Caki2 (cell line): ENCODE data around the gene ANO1. TPM values are rescaled to one million over a fixed set of nuclear protein-coding genes. Genes with fewer than 3 reads are reported as not detected.
"Not testable (repeated sequence)": the region's sequence is repeated elsewhere in the genome, so short reads cannot be mapped to it uniquely, and the experiment has no call there.

Source experiments
- DNase-seq: peaks from one replicate; pipeline ENCODE4 v3.0.0-alpha.2; 2015; ENCODE audit warnings: low read depth
- in situ Hi-C: cut with HindIII; loops from 2 replicates; pipeline ENCODE4 v1.10.0; 2016; ENCODE audit warnings: low sequenced_read_pairs, low pct_unique_long_range_greater_than_20kb, mixed read lengths
- total RNA-seq: library from RNA; depleted of rRNA; stranded (reverse); fragments of >200 nt; shearing (Covaris generic); gene quantifications from 2 replicates; pipeline ENCODE4 v1.2.3, GENCODE V29; 2014; ENCODE audit warnings: low replicate concordance

Gene ANO1
- total RNA-seq, 1 experiment from 2014 or later = not detected

DNA sequence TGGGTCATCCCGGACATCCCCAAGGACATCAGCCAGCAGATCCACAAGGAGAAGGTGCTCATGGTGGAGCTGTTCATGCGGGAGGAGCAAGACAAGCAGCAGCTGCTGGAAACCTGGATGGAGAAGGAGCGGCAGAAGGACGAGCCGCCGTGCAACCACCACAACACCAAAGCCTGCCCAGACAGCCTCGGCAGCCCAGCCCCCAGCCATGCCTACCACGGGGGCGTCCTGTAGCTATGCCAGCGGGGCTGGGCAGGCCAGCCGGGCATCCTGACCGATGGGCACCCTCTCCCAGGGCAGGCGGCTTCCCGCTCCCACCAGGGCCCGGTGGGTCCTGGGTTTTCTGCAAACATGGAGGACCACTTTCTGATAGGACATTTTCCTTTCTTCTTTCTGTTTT lies 109.7 kb downstream of the ANO1 start:
- no peak for DNase-seq
- in situ Hi-C loops = no loop called here

DNA sequence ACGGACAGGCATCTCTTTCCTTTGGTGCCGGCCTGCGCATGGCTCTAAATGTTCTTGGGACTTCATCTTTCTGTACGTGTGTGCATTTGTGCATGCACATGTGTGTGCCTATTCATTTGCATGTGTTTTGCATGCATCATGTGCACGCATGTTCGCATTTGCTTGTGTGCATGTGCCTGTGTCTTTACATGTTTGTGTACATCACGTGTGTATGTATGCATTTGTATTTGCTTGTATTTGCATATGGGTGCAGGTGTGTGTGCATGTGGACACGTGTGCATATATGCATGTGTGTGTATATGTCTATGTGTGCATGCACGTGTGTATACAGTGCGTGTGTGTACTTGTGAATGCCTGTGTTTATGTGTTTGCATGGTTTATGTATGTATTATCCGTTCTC lies 111.5 kb downstream of the ANO1 start:
- DNase-seq = no peak
- in situ Hi-C loops = no loop called here

DNA sequence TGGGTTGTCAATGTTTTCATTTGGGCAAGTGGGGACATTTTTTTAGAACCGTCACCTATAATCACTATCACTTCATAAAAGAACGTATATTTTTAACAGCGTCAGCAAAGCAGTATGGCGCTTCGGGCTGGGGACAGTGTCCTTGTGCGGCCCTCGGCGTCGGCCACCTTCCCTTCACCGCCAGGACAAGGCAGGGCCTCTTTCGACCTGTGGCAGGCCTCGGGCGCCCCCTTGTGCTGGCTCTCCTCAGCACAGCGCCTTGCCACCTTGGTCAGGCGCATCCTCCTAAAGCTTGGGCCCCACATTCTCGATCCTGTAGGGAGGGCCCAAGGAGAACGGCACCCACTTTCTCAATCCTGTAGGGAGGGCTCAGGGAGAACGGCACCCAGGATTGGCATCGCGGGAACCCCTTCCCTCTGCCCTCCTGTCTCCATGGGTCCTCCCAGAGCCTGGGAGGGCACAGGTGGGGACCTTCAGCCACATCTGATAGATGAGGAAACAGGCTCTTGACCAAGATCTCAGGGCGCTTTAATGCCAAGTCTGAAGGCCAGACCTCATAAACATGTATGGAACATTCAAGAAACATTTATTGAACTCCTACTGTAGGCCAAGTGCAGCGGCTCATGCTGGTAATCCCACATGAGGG lies 113.5 kb downstream of the ANO1 start:
- in situ Hi-C loops = no loop called here
- DNase-seq = no peak

DNA sequence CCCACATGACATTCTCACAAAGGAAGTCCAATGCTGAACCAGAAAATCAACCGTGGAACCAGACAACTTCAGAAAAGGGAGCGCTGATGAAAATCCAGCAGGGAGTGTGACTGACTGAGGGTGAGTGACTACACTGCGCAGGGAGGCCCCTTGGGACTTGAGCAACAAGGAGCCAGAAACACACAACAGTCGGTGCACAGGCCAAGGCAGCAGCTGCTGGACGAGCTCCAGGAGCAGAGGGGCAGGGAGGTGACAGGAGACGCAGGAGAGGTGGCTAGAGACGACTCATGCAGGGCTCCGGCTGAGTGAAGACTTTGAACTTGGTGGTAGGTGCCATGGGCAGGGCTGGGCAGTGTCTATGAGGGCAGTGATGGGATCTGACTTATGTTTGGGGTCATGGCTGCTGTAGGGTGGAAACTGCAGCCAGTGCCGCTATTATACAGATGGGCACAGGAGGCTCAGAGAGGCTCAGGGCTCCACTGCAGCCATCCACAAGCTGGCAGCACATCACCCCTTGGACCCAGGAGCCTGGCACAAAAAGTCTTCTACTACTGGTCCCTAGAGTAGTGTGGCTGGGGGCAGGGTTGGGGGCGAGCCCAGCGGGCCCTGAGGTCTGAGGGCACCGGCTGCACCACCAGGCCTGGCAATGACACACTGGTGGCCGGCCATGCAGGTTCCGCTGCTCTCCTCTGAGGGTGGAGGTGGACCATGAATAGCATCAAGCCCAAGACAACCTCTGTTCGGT lies 114.7 kb downstream of the ANO1 start:
- in situ Hi-C loops = no loop called here
- no peak for DNase-seq

DNA sequence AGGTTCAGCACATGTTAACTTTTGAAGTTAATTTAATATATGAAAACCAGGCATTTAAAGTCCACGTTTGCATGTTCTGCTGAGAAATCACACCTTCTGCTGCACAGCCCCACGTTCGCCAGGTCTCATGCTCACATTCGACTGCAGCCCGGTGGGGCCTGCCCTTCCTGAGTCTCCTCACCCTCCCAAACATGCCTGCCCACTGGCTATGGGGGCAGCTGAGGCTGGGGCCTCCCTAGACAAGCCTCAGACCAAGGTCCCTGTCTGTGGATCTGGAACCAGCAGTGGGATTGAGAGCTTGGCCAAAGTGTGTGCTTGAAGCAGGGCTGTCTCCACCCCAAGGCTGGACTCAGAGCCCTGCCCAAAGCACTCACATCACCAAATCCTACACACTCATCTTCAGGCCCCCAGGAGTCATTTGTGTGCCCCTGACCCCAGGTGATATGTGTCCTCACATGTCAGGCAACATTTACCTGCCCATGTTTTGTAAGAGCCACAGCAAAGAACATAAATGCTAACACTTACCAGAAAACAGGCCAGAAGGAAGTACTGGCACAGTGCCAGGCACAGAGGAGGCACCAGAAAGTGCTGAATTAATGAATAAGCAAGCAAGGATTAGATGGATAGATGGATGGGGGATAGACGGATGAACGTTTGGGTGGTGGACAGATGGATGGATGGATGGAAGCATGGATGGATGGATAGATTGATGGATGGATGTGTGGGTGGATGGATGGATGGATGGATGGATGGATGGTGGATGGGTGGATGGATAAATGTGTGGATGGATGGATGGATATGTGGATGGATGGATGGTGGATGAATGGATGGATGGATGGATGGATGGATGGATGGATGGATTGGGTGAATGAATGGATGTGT lies 115.5 kb downstream of the ANO1 start:
- in situ Hi-C loops = no loop called here
- no peak for DNase-seq

DNA sequence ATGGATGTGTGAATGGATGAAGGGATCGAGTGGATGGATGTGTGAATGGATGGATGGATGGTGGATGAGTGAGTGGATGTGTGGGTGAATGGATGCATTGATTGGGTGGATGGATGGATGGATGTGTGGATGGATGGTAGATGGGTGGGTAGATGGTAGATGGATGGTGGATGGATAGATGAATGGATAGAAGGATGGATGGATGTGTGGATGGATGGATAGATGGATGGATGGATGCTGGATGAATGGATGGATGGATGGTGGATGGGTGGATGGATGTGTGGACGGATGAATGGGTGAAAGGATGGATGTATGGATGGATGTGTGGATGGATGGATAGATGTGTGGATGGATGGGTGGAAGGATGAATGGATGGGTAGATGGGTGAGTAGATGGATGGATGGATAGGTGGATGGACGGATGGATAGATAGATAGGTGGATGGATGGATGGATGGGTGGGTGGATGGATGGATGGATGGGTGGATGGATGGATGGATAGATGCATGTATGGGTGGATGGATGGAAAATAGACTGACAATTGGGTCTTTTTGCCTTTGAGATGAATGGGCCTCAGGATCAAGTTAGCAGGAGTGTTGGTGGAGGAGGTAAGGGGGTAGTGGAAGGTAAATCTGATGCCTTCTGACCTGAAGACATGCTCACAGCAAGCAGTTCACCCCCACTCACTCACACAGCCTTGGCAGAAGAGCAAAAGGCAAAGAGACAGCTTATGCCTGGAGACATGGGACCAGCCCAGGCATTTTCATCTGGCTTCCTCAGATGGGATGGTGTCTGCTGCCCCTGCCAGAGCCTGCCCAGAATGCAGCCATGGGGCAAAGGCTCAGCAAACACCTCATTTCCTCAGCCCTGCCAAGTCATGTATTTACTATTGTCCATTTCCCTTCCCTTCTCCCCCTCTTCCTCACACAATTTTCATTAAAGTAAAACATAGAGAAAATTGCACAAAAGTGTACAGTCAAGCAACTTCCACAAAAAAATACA lies 117.0 kb downstream of the ANO1 start:
- in situ Hi-C loops = no loop called here
- DNase-seq = no peak

DNA sequence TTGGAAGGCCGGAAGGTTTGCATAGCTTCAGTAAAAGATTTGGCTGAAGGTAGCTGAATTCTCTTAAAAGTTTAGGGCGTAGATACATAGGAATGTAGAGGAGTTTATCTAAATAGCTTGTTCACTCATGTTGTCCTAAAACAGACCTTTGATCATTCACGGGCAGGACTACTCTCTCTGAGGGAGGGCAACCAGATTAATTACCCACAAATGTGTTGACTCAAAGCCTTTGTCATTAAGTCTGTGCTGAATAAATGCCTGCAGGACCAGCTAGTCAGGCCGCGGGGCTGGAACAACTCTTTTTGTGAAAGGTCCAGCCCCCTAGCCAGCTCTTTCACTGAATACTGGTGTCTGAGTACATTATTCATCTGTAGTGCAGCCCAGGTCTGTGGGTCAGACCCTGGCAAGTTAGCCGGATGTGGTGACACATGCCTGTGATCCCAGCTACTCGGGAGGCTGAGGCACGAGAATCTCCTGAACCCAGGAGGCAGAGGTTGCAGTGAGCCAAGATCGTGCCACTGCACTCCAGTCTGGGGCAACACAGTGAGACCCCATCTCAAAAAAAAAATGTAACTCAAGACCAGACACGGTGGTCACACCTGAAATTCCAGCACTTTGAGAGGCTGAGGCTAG lies 122.2 kb downstream of the ANO1 start:
- in situ Hi-C loops = no loop called here

DNA sequence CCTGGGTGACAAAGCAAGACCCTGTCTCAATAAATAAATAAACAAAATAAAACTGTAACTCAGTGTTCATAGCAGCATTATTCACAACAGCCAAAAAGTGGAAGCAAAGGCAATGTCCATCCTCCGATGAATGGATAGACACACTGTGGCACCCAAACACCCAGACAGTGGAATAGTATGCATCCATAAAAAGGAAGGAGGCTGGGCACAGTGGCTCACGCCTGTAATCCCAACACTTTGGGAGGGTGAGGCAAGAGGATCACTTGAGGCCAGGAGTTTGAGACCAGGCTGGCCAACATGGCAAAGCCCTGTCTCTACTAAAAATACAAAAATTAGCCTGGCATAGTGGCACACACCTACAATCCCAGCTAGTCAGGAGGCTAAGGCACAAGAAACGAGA lies 122.9 kb downstream of the ANO1 start:
- in situ Hi-C loops, DNase-seq: not testable (repeated sequence)

More for the DNA sequence above, 122.2 kb downstream of the ANO1 start:
- DNase-seq = no peak

DNA sequence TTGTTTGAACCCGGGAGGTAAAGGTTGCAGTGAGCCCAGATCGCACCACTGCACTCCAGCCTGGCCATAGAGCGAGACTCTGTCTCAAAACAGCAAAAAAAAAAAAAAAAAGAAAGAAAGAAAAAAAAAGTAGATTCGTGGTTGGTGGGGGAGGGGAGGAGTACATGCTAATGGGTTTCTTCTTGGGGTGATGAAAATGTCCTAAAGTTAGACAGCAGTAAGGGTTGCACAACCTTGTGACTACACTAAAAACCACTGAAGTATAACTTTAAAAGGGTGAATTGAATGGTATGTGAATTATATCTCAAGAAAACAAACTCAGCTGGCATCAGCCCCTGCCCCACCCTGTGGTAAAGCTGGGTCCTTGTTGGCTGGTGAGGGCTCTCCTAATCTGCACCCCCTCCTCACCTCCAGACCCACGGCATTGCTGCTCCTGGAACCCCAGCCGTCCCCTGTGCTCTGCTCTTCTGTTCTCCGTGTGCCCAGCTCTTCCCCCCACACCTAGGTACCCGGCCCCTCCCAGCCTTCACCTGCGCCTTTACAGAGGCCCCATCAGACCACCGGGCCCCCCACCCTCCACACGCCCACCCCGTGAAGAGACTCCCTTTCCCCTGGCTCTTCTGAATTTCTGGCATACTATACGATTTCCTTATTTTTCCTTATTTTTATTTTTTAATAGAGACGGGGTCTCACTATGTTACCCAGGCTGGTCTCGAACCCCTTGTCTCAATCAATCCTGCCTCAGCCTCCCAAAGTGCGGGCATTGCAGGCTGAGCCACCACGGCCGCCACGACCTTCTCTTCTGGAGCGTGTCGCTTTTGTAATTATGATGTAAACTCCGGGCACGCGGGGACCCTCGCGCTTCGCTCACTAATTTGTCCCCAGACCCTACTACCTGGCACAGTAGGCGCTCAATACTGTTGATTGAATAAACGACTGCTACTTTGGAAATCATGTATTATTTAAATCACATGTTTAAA lies 124.1 kb downstream of the ANO1 start:
- in situ Hi-C loops = no loop called here
- DNase-seq = no peak

DNA sequence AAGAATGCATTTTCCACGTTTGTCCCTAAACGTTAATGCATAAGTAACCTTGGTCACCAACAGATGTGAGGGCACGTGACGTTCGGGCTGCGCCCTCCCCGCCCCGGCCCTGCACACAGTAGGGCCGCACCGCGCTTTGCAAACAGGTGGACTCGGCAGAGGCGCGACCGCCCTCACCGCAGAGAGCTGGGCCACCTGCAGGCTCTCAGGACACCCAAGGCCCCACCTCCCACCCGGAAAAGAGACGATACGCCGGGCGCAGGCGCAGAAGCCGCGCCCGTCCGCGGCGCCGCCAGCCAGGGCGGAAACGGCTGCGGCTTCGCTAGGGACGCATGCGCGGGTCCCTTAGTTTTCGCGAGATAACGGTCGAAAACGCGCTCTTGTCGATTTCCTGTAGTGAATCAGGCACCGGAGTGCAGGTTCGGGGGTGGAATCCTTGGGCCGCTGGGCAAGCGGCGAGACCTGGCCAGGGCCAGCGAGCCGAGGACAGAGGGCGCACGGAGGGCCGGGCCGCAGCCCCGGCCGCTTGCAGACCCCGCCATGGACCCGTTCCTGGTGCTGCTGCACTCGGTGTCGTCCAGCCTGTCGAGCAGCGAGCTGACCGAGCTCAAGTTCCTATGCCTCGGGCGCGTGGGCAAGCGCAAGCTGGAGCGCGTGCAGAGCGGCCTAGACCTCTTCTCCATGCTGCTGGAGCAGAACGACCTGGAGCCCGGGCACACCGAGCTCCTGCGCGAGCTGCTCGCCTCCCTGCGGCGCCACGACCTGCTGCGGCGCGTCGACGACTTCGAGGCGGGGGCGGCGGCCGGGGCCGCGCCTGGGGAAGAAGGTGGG lies 125.0 kb downstream of the ANO1 start, which contains the start of gene FADD:
Gene FADD, plus strand, starts transcription at position 377 of the 831 bp plus-strand sequence. Its CDS starts 164 bp downstream, at position 541.
- in situ Hi-C loops = no loop called here
- peak; percentile 91 for DNase-seq

DNA sequence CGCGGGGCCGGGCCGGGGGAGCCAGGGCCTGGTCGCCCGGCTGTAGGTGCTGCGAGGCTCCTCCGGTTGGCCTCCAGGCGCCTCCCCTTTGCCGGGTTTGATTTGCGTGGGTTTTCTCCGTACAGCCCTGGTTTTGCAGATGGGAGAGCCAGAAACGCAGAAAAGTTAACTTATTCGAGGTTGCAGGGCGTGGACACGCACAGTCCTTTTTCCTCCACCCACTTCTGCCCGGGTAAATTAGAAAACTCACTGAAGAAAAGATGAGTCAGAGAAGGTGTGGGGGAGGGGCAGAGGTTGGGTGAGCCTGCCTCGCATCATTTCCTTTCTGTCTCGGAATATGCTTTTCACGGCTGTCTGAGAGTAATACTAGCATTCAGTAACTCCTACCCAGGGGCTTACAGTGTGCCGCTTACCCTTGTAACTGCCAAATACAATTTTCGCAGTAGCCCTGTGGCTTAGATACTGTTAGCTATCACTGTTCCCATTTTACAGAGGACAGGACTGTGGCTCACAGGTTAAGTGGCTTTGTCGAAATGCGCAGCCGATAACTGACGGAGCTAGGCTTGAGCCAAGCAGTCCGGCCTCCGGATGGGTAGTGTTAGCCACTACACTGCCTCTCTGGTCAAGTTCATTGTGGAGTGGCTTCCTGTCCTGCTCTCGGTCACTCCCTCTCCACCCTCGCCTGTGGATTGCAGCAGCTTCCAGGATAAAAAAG lies 125.8 kb downstream of the ANO1 start:
- in situ Hi-C loops = no loop called here
- peak; percentile 84 for DNase-seq

DNA sequence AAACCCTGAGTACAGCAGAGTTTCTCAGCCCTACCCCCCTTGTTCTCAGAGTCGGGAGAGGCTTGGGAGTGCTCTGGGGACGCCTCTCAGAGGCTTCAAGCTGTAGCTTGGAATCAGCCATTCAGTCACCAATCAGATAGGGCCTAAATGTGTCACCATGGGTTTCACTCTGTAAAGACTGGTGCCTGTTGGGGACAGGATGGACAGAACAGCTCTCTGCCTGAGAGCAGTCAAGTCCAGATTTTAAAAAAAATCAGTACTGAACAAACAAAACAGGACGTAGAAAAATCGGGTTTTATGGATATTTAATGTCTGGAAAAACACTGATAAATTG lies 126.3 kb downstream of the ANO1 start:
- in situ Hi-C loops = no loop called here
- DNase-seq = no peak

DNA sequence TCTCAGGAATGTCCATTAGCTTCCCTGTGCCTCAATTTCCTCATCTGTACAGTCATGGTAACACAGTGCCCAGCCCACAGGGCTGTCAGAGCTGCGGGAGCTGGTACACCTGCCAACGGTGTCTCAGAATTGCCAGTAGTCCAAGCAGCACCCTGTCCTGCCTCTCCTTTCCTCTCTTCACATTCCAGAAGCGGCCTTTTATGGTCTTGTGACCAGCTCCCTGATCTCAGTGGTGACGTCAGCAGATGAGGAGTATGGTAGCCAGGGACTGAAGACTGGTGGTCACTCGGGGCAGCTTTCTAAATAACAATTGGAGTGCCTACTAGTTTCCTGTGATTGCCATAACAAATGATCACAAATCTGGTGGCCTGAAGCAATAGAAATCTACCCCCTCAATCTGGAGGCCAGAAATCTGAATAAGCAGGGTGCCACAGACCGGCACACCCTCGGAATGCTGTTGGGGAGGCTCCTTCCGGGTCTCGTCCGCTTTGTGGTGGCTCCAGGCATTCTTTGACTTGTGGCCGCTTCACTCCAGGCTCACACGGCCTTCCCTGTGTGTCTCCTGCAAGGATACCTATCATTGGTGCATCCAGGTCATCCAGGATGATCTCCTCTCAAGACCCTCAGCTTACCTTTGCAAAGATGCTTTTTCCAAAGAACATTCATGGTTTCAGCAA lies 127.1 kb downstream of the ANO1 start:
- DNase-seq = no peak
- in situ Hi-C loops = no loop called here

DNA sequence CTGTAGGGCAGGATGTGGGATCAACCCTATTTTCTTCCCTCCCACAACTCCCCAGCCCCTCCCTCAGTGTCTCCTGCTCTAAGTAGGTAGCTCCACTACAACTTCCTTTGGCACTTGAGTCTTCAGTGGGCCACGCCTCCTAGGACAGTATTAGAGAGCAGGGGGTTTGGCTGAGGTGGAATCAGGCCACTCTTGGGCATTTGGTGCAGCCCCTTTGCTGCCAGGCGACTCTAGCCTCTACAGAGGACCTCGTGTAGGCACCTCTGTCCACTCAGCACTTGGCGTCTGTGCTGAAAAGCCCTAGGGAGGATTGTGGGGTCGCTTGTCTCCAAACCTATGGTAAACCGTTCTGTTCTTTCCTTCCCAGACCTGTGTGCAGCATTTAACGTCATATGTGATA lies 127.6 kb downstream of the ANO1 start:
- in situ Hi-C loops = no loop called here
- DNase-seq = no peak
